ENCODE measurements around the gene SLC10A7. TPM values are rescaled to one million over a fixed set of nuclear protein-coding genes. Genes with fewer than 3 reads are reported as not detected.

Gene SLC10A7
- total RNA-seq, 2 donors from 2014 or later, result 6.0 to 7.5 TPM

- H3K9ac ChIP-seq (ENCODE audit: extremely low read depth, low read length, poor library complexity, severe bottlenecking), result no peak overlapping the region
- no peaks in the 10 kb centered on the region for H3K4me1 Mint-ChIP-seq
- H3K4me1 ChIP-seq (ENCODE audit: control insufficient read depth, insufficient read depth, low read length), result no peaks in the 10 kb centered on the region
- H3K4me3 Mint-ChIP-seq, result no peak overlapping the region
- peaks cover 5% of the 10 kb centered on the region for H3K9me3 ChIP-seq (ENCODE audit: control insufficient read depth, low read length)
- TF ChIP-seq, protein P1, sequence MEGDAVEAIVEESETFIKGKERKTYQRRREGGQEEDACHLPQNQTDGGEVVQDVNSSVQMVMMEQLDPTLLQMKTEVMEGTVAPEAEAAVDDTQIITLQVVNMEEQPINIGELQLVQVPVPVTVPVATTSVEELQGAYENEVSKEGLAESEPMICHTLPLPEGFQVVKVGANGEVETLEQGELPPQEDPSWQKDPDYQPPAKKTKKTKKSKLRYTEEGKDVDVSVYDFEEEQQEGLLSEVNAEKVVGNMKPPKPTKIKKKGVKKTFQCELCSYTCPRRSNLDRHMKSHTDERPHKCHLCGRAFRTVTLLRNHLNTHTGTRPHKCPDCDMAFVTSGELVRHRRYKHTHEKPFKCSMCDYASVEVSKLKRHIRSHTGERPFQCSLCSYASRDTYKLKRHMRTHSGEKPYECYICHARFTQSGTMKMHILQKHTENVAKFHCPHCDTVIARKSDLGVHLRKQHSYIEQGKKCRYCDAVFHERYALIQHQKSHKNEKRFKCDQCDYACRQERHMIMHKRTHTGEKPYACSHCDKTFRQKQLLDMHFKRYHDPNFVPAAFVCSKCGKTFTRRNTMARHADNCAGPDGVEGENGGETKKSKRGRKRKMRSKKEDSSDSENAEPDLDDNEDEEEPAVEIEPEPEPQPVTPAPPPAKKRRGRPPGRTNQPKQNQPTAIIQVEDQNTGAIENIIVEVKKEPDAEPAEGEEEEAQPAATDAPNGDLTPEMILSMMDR (conservative IDR thresholded peaks at IDR 0.05), result no peak
- no peaks in the 10 kb centered on the region for H3K27me3 ChIP-seq (ENCODE audit: control insufficient read depth, insufficient read depth, low read length, poor library complexity, severe bottlenecking)
- no peaks in the 10 kb centered on the region for H3K36me3 ChIP-seq (ENCODE audit: control insufficient read depth, insufficient read depth, low read length)
- no peak overlapping the region for H3K27ac ChIP-seq (ENCODE audit: low read depth, low read length)
- WGBS, 2 experiments (ENCODE audit: insufficient coverage in 1 of 2, insufficient read length in 1 of 2), result 80% methylated on average over 1 of the region's 1 CpG; no CpG with 5 or more reads in 1 of the 2 experiments
- no peaks in the 10 kb centered on the region for H3K36me3 Mint-ChIP-seq (ENCODE audit: low read depth)
- no peak overlapping the region for H3K4me3 ChIP-seq (ENCODE audit: low read length)
- H3K27me3 Mint-ChIP-seq (ENCODE audit: insufficient read depth), result no peaks in the 10 kb centered on the region
- H3K27ac Mint-ChIP-seq, result no peak overlapping the region
- no peak for DNase-seq
- H3K9me3 Mint-ChIP-seq, result peaks cover 10% of the 10 kb centered on the region
These were observed 289.5 kb downstream of the SLC10A7 start for GRCh38 chr4:146232131-146232722.

DNA sequence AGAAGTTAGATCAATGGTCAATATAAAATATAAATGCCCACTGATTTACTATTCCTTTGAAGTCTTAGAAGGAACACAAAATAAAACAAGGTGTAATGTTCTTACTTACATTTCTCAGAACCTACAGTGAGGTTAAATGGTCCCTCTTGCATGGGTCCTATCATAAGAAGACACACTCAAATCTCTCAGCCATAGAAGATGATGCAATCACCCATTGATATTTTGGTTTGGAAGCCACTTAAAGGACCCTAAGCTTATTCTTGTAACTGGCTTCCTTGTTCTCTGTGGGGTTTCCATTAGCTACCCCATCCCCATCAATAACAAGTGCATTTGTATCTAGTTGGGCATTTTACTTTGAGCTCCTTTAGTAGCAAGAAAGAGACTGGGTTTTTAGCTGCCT lies 292.3 kb downstream of the SLC10A7 start:
- H3K9ac ChIP-seq (ENCODE audit: extremely low read depth, low read length, poor library complexity, severe bottlenecking), result no peak overlapping the region
- DNase-seq, result no peak
- no peaks in the 10 kb centered on the region for H3K4me1 Mint-ChIP-seq
- TF ChIP-seq, protein P1 (conservative IDR thresholded peaks at IDR 0.05), result no peak
- no peak overlapping the region for H3K27ac ChIP-seq (ENCODE audit: low read depth, low read length)
- H3K36me3 Mint-ChIP-seq (ENCODE audit: low read depth), result no peaks in the 10 kb centered on the region
- H3K4me3 Mint-ChIP-seq, result no peak overlapping the region
- no peaks in the 10 kb centered on the region for H3K27me3 ChIP-seq (ENCODE audit: control insufficient read depth, insufficient read depth, low read length, poor library complexity, severe bottlenecking)
- no peaks in the 10 kb centered on the region for H3K27me3 Mint-ChIP-seq (ENCODE audit: insufficient read depth)
- H3K9me3 Mint-ChIP-seq, result peaks cover 10% of the 10 kb centered on the region
- H3K4me3 ChIP-seq (ENCODE audit: low read length), result no peak overlapping the region
- H3K27ac Mint-ChIP-seq, result no peak overlapping the region
- no peaks in the 10 kb centered on the region for H3K4me1 ChIP-seq (ENCODE audit: control insufficient read depth, insufficient read depth, low read length)
- peaks cover 5% of the 10 kb centered on the region for H3K9me3 ChIP-seq (ENCODE audit: control insufficient read depth, low read length)
- no peaks in the 10 kb centered on the region for H3K36me3 ChIP-seq (ENCODE audit: control insufficient read depth, insufficient read depth, low read length)

DNA sequence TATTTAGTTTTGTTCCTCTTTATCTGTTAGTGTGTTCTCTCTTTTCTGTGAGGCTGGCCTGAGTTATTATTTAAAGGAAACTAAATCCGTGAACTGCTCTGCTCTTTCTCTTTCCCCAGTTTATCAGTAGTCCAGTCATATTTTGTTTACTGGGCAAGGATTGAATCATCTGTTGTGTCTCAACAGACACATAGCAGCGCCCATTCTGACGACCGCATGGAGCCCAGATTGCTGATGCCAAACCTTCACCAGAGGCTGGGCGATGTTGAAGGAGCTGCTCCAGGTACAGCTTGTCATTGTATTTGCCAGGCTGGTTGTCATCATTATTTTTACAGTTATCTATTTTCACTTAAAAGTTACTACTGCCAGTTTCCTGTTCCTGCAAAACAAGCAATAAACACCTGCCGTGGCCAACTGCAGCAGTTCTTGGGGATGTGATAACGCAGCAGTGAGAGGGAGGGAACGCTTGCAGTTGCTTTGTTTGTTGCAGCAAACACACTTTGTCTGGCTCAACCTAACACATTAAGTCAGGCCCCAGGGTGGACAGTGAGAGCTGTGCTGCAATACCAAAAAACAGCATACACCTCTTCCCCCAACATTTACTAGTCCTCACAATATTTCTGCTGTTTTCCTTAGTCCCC lies 297.3 kb downstream of the SLC10A7 start:
- Mint-ChIP-seq H3K27me3 (ENCODE audit: insufficient read depth) (no peaks in the 10 kb centered on the region), H3K4me3 (no peak overlapping the region), H3K4me1 (no peaks in the 10 kb centered on the region), H3K9me3 (no peaks in the 10 kb centered on the region), H3K36me3 (ENCODE audit: low read depth) (no peaks in the 10 kb centered on the region), H3K27ac (no peak overlapping the region)
- no peaks in the 10 kb centered on the region for H3K36me3 ChIP-seq (ENCODE audit: control insufficient read depth, insufficient read depth, low read length)
- H3K4me1 ChIP-seq (ENCODE audit: control insufficient read depth, insufficient read depth, low read length), result no peaks in the 10 kb centered on the region
- H3K9me3 ChIP-seq (ENCODE audit: control insufficient read depth, low read length), result no peaks in the 10 kb centered on the region
- no peak for DNase-seq
- H3K4me3 ChIP-seq (ENCODE audit: low read length), result no peak overlapping the region
- no peak overlapping the region for H3K9ac ChIP-seq (ENCODE audit: extremely low read depth, low read length, poor library complexity, severe bottlenecking)
- 88 to 94% methylated on average over 7 to 8 of the region's 8 CpGs for WGBS, 2 experiments (ENCODE audit: insufficient coverage in 1 of 2, insufficient read length in 1 of 2)
- H3K27me3 ChIP-seq (ENCODE audit: control insufficient read depth, insufficient read depth, low read length, poor library complexity, severe bottlenecking), result no peaks in the 10 kb centered on the region
- TF ChIP-seq, protein P1 (conservative IDR thresholded peaks at IDR 0.05), result no peak
- H3K27ac ChIP-seq (ENCODE audit: low read depth, low read length), result no peak overlapping the region

Measured in endodermal cell (in vitro differentiated cells).